HG02610 (cell line): ENCODE results near the gene STIP1.

Source experiments
- ATAC-seq: cut with Tn5 transposase; IDR thresholded peaks from one replicate; pipeline ENCODE4 v1.9.1; 2021; ENCODE audit warnings: mild to moderate bottlenecking, moderate library complexity; ENCODE audit not compliant: unreplicated experiment

STIP1 gene

DNA sequence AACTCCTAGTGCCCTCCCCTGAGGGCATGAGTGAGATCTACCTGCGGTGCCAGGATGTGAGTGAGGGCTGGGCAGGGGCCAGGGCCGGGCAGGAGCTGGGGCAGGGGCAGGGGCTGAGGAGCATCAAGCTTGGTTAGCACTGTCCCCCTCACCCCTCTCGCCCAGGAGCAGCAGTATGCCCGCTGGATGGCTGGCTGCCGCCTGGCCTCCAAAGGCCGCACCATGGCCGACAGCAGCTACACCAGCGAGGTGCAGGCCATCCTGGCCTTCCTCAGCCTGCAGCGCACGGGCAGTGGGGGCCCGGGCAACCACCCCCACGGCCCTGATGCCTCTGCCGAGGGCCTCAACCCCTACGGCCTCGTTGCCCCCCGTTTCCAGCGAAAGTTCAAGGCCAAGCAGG is 34.3 kb downstream of the STIP1 start:
- no peak for ATAC-seq

- ATAC-seq: no peak
Measured at GRCh38 chr11:64220798-64221197, 34.8 kb downstream of the STIP1 start.

DNA sequence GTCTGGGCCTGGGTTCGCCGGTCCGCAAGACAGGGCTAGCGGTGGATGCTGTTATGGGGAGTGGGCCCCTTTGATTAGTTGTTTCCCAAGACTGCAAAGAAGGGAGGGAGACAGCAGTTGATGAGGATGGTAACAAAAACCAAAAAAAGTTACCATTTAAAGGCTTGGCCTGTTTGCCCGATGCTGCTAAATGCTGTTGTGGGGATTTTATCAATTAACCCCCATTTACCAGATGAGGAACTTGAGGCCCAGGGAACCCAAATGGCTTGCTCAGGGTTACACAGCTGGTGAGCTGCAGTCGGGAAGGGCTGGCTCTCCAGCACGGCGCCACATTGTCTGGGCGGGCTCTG is 36.7 kb downstream of the STIP1 start:
- no peak for ATAC-seq

- no peak for ATAC-seq
Measured at GRCh38 chr11:64223001-64223651, 37.2 kb downstream of the STIP1 start.

DNA sequence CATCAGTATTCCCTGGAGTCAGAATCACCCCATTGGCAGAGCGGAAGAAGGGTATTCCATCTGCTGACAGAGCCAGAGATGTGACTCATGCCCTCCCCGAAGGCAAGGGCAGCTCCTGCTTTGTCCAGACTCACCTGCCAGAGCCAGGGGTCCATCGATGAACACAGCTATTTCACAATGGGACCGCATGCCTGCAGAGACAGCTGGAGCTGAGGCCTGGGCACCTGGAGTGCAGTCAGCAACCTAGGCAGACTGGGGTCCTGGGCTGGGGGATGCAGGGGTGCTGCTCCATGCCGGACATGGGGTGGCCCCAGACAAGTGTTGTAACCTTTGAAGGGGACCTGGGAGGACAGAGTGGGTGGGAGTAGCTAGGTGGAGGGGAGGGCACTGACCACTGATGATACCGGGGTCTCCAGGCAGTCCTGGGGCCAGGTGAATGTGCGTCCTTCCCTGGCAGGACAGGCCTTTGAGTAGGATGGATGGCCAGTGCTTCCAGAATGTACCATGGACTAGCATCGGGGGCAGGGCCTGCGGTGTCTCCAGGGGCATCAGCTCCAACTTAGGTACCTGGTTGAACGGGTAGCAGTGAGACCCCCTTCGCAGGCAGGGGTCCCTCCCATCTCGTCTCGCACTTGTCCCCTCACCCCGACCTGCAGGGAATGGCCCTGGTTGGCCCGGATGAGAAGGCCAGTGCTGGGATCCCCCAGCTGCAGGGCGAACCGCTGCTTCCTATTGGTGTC is 38.4 kb downstream of the STIP1 start:
- no peak for ATAC-seq

DNA sequence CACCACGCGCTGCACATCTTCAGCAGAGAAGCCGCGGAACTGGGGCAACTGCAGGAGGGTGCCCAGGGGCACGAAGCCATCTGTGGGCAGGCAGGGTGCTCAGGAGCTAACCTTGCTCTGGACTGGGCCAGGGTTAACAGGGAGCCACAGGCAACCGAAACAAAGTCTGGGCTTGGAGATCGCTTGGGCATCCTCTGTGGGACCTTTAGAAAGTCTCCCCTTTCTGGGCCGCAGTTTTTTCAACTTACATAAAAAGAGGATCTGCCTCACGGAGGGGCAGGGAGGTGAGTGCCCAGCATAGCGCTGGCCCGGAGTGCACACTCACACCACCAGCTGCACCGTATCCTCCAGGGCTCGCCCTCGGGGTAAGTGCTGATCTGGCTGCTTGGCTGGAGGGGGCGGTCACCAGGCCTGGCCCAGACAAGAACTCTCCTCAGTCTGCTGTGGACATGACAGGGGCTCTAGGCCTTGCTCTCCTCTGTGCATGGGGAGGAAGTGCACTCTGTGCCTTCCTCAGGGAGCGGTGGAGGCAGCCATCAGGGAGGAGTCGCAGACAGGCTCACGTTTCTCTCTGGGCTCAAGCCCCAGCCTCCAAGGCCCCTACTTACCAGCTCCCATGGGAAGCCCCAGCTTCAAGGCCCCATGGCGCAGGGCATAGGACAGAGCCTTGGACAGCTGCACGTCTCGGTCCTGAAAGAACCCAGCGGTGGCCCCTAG is 39.1 kb downstream of the STIP1 start:
- no peak for ATAC-seq

DNA sequence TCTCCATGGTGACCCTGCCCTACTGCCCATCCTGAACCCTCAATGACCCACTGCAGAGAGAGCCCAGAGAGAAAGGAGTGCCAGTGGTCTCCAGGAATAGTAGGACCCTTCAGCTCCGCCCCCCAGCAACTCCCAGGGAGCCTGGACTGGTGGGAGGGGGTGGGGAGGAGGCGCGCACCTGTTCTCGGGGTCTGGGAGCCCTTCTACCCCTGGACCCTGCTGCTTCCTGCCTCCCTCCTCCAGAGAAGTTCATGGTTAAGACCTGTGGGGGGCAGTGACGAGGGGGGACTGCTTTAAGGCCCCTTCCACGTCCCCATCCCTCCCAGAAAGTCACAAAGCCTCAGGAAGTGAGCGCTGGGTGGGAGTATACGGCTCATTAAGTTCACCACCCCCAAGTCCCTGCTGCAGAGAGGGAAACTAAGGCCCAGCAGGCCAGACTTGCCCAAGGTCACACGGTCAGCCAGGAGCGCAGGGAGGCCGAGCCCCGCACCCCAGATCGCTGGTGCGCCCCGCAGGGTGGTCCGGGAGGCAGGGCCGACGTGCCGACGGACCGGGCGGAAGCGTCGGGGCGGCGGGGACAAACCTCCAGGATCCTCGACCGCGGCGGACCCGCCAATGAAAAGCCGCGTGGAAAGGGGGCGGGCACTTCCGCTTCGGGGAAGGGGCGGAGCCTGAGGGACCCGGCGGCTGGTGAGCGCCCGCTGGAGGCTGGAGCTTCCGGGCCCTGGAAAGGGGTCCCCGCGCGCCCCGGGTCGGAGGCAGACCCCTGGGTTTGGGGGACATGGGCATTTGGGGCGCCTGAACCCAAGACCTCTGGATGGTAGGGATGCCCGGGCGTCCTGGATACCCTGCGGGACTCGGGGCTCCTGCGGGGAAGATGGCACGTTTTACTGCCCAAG is 39.9 kb downstream of the STIP1 start, which contains the start of the genes NUDT22 and TRPT1:
TSS of gene NUDT22 (plus strand) at position 667 of the 899 bp plus-strand sequence. CDS start 379 bp downstream, outside the sequence.
TSS of gene TRPT1 (minus strand) at position 579 of the 899 bp plus-strand sequence. CDS start at position 253, 326 bp downstream.
- peak; percentile 46 for ATAC-seq

GRCh38 chr11:64226507-64227051 is 40.6 kb downstream of the STIP1 start:
- ATAC-seq: no peak

DNA sequence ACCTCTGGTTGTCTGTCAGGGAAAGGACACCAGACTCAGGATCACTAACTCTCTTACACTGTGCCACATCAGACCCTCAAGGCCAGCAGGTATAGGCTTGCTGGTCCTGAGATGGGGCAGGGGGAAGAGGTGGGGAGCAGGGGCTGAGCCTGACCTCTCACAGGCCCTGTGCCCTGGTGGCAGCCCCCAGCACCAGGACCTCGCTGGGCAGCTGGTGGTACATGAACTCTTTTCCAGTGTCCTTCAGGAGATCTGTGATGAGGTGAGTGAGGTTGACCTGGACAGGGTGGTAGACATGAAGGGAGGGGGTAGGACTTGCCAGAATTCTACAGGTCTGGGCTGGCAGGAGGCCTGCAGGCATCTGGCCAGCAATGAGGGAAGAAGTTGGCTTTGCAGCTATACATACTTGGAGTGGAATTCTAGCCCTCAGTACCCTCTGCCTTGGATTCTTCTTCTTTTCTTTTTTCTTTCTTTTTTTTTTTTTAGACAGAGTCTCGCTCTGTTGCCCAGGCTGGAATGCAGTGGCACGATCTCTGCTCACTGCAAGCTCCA is 41.5 kb downstream of the STIP1 start:
- no peak for ATAC-seq

- no peak for ATAC-seq
Measured at GRCh38 chr11:64229090-64229743, 43.2 kb downstream of the STIP1 start.

DNA sequence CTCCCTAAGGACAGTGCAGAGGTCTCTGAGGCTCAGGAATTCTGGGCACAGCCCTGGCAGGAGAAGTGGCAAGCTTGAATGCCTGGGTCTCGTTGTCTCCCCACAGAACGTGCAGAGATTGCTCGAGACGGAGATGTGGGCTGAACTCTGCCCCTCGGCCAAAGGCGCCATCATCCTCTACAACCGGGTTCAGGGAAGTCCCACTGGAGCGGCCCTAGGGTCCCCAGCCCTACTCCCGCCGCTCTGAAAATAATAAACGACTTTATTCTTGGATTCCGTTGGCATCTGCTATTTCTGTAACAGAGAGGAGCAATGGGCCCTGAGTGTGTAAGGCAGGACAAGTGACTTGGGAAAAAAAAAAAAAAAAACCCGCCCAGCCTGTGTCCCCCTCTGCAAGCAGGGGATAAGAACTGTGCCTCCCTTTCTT is 43.8 kb downstream of the STIP1 start:
- ATAC-seq: no peak

DNA sequence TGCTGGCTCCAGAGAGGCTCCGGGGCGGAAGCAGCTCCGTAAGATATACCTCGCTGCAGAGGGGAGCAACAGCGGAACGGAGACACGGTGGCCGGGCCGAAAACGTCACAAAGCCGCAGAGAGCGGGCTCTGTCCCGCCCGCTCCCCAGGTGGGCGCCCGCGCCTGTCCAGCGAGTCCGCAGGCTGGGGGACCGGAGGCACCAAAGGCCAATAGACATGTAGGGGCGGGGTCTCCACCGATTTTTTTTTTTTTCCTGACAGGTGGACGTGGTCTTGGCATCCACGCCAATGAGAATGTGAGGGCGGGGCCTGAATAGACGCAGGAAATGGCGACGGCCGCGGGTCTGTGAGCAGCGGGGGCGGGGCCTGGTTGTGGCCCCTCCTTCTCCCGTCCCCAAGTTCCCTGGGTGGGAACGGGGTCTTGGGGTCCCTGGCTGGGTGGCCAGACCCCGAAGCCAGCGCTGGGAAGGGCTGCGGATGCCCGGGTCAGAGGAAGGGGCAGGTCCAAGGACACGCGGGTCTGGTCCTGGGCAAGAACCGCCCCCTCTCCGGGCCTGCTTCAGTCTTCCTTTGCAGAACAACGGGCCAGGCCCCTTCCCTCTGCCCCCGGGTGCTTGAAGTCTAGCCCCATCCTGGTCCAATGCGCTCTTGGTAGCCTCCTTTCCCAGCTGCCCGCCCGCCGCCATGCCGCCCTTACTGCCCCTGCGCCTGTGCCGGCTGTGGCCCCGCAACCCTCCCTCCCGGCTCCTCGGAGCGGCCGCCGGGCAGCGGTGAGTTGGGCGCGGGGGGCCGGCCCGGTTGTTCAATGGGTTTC is 44.4 kb downstream of the STIP1 start, which contains the start of gene DNAJC4:
TSS of gene DNAJC4 (plus strand) at position 378 of the 814 bp plus-strand sequence. CDS start at position 685, 307 bp downstream.
- ATAC-seq: peak; percentile 43

DNA sequence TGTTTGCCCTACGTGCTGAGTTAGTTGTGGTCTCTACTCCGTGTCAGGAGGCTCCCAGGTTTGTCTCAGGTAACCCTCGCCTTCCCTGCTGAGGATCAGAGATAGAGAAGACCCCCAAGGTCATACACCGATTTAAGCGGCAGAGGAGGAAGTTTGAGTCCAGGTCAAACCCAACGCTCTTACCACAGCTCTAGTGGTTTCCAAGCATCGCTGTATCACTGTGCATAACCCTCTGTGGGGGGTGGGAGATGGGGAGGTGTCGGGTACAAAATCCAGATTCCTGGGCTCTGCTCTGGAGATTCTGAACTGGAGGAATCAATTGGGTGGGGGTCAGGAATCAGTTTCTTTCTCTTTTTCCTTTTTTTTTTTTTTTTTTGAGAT is 45.0 kb downstream of the STIP1 start:
- no peak for ATAC-seq

- ATAC-seq: no peak
Measured at GRCh38 chr11:64231546-64231945, 45.6 kb downstream of the STIP1 start.

GRCh38 chr11:64232182-64232966 is 46.4 kb downstream of the STIP1 start:
- no peak for ATAC-seq

DNA sequence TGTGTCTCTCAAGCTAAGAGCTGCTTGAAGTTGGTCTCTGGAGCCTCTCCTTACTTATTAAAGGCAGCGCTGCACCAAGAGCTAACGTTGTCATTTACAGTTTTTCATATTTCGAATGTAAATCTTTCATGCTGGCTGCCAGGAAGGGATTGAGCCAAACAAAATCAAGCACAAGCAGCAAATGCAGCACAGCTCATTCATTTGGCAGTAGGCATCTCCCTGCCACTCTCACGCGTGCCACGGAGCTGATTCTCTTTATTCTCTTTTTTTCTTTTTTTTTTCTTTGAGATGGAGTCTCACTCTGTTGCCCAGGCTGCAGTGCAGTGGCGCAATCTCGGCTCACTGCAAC is 47.0 kb downstream of the STIP1 start:
- no peak for ATAC-seq

GRCh38 chr11:64233913-64234586 is 48.1 kb downstream of the STIP1 start, which contains the start of gene VEGFB:
VEGFB (plus strand) TSS chr11:64234584; CDS start chr11:64234834, 250 bp downstream.
- ATAC-seq: no peak
